NCI-H2171 treated with DMSO at 0.1 percent for 48 hours (cell line): Measurements from ENCODE around the gene ZFYVE28.

ENCODE experiments used
- DNase-seq: peaks from one replicate; lab custom pipeline; 2025; lab: John Stamatoyannopoulos, UW

The ZFYVE28 gene

DNA sequence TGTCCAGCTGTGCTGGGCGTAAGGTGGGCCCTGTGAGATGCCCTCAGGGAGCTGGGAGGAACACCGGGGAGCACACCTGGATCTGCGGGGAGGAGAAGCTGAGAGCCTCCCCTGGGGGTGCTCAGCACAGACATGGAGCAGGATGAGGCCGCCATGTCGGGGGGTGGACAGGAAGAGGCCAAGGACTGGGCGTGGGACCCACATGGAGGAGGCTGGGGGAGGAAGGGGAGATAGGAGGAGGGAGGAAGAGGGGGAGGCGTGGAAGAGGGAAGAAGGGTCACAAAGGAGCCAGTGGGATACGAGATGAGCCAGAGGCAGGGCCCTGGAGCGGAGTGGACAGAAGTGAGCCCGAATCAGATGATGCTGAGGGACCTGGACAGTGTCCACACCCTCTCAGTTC is 66.3 kb downstream of the ZFYVE28 start:
- no peak for DNase-seq

DNA sequence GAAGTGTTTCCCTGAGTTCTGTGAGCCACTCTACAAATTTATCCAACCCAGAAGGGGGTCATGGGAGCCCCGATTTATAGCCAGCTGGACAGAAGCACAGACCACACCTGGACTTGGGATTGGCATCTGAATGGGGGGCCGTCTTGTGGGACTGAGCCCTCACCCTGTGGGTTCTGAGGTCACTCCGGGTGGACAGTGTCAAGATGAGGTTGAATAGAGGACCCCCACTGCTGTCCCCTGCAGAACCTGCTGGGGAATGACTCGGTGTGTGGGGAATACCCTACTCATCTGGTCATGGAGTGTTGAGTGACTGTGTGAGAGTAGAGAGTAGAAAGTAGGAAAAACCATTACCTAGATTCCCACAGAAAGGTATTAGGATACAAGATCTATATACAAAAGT is 67.5 kb downstream of the ZFYVE28 start:
- DNase-seq, result no peak

DNA sequence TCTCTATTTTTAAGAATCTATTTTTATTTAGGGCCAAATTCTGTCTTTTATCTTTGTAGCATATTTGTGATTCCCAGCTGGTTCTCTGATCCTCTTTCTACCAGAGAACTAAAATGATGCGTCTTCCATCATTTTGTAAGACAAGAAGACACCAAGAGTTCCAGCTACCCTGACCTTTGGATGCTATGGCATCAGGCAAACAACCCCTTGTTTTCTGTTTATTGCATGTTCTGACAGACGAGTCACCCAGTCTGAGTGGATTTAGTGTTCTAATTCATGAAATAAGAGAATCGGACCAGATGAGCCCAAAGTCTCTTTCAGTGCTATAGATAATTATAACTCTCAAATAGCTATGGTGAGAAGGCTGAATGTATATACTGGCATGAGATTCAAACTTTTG is 69.7 kb downstream of the ZFYVE28 start:
- no peak for DNase-seq

DNA sequence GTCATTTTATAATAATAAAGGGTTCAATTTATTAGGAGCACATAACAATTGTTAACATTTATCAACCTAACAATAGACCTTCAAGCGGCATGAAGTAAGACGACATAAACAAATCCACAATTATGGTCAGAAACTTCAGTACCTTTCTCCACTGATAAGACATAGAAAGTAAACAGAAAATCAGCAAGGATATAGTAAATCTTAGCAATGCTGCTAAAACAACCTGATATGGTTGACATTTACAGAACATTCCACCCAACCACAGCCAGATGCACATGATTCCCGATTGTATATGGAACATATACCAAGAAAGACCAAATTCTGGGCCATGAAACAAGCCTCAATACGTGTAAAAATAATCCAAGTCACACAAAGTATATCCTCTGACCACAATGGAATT is 71.3 kb downstream of the ZFYVE28 start:
- DNase-seq, result no peak

DNA sequence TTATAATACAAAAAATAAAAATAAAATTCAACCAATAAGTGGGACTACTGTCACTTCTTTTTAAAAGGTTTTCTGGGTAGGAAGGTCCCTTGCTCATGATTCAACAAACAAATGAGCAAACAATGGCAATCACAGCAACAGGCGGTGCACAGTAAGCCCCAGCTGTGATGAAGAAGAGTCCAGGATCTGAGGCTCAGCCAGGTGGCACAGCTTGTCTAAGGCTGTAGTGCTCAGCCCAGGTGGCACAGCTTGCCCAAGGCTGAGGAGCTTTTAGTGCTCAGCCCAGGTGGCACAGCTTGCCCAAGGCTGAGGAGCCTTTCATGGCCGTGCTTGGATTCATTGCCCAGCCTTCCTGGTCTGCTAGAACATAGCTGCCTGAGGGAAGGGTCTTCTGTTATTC is 75.0 kb downstream of the ZFYVE28 start:
- DNase-seq, result peak; percentile 29

DNA sequence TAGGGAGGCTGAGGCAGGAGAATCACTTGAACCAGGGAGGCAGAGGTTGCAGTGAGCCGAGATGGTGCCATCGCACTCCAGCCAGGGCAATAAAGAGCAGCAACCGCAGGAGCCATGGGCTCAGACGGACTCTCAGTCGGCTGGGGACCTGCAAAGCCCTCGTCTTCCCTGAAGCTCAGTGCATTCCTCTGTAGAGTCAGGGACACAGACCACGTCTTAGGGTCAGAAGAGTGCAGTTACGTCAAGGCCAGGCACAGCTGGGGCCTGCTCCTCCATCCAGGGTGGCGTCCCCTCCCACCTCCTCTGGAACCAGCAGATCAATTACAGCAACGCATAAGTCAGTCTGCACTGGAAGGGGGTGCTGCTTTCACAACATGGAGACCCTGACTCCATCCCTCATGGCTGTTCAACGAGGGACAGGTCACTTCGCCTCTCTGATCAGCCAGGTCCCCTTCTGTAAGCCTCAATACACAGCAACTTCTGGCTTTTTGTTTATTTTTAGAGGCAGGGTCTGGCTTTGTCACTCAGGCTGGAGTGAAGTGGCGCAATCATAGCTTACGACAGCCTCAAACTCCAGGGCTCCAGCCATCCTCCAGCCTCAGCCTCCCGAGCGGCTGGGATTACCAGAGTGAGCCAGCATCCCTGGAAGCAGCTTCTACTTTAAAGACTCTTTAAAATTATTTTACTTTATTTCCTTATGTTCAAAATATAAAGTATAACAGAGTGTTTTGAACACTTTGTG is 76.4 kb downstream of the ZFYVE28 start:
- no peak for DNase-seq

DNA sequence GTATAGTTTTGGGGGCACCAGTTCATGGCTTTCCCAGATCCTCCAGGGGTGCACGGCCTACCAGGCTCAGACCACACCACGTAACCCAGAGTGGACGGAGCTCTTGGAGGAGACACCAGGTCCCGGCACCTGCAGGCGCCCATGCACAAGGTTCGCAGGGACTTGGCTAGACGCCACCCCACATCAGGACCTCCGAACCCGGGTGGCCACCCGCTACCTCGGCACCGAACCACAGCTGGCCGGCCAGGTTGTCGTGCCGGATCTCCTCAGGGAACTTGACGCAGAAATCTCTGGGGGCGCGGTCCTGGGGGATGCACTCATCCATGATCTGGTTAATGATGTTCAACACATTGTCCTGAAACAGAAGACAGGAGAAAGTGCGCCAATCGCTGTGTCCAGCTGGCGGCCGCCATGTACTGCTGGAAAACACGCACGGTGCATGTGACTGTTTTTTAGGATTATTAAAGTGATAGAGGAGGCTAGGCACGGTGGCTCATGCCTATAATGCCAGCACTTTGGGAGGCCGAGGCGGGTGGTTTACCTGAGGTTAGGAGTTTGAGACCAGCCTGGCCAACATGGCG is 77.1 kb downstream of the ZFYVE28 start:
- DNase-seq, result no peak

DNA sequence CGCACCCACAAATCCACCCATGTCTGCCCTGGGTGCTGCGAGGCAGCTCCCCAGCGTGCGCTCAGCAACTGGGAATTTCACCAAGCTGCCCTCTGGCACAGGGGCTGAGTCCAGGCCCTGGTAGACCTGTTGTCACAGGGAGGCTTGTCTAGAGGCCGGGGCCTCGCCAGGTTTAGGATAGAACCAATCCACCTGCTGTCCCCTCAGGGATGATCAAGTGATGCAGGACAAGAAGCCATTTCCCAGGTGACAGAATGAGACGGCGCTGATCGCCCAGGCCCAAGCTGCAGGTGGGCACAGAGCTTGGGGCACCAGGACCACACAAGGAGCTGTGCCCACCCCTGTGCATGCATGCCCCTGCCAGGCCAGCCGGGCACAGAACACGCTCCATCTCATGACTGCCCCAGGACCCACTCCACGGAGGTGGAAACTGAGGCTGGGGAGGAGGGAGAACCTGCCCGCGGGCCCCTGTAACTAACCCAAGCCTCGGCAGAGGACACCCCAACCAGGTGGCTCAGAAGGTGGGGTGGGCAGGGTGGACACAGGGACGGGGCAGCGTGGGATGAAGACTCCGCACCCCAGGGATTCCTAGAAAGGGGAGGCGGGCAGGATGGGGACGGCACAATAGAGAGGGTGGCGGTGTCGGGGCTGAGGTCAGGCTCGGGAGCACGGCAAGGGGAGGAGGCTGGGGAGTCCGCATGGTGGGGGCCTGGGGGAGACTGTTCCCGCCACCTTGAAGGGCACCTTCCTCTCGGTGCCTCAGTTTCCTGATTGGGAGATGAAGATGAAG is 78.0 kb downstream of the ZFYVE28 start:
- DNase-seq, result no peak

DNA sequence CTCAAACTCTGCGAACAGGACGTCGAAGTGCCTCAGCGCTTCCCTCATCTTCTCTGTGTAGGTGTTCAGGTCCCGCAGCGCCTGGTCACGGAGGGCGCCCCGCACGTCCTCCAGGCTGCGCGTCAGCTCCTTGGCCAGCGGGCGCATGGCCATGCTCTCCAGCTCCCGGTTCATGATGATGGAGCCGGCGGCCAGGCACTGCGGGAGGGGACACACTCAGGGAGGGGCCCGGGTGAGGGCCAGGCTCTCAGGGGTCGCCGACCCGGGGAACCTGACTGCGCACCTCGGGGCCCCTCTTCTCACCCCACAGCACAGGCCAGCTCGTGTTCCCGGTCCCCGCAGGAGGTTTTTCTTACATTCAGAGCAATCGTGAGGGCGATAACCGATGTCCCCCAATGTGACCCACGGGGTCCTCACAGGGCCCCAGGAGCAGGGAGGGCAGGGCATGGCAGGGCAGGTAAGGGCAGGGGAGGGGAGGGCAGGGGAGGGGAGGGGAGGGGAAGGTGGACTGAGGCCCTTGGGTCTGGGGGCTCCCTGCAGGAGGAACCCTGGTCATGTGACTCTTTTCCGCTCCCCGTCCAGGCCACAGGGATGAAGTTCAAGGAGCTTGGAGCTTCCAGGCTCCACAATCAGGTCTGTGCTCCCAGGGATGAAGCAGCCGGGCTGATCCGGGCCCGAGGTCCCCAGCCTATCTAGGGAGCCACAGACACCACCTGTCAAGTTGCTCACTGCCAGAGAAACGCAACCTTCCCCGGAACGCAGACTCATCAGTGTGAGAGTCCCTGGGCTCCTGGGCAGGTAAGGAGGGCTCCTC is 78.8 kb downstream of the ZFYVE28 start:
- DNase-seq, result peak; percentile 3

DNA sequence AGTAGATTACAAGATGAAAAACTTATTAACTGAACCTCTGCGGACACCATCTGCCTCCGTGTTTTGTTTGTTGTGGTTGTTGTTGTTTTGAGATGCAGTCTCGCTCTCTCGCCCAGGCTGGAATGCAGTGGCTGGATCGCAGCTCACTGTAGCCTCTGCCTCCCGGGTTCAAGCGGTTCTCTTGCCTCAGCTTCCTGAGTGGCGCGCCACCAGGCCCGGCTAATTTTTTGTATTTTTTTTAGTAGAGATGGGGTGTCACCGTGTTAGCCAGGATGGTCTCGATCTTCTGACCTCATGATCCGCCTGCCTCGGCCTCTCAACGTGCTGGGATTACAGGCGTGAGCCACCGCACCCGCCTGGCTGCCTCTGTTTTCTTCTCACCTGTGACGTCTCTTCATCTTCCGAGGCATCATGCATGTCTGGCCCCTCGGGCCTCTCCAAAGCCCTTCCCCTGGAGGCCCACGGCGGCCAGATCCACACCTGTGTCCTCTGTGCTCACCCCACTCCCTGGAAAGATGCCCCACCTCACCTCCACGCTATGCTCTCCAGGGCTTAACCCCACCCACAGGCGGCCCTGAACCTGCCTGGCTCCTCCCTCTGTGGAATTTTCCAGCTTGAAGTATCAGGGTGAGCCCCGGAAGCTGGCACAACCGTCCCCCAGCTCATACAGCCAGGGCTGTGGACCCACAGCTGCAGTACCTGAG is 79.5 kb downstream of the ZFYVE28 start:
- DNase-seq, result no peak

DNA sequence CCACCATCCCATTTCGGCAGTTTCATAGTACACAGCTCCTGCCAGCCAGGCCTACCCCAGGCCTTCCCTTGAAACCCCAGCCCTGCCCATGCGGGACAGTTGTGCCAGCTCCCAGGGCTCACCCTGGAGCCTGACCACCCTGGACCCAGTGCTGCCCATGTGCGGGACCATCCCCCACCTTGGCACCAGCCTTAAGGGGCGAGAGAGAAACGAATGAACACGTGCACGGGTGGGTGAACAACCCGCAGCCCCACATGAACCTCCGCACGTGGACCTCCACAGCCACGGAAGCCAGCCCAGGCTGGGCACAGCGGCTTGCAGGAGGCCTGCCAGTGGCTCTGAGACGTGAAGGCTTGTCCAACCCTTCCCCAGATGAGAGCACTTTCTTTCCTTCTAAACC is 80.5 kb downstream of the ZFYVE28 start:
- DNase-seq, result no peak

DNA sequence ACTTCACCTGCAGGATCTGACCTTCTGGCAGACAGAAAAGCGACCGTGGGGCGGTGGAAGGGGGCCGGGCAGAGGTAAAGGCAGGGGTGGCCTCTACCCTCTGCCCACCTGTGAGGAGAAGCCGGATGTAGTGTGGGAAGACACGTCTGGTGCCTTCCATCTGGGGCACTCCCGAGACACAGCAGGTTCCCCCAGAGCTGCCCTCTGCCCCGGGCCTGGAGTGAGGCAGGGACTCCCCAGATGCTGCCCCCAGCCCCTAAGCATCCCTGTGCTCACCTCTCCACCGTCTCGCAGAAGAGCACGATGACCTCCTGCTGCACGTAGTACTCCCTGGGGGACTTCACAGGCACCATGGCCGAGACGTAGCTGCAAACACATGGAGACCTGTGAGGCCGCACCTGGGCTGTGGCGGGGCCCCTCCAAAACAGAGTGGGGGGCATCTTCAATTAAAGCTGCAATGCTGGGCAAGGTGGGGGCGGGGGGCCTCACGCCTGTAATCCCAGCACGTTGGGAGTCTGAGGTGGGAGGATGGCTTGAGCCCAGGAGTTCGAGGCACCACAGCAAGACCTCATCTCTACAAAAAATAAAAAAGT is 81.2 kb downstream of the ZFYVE28 start:
- DNase-seq, result no peak

DNA sequence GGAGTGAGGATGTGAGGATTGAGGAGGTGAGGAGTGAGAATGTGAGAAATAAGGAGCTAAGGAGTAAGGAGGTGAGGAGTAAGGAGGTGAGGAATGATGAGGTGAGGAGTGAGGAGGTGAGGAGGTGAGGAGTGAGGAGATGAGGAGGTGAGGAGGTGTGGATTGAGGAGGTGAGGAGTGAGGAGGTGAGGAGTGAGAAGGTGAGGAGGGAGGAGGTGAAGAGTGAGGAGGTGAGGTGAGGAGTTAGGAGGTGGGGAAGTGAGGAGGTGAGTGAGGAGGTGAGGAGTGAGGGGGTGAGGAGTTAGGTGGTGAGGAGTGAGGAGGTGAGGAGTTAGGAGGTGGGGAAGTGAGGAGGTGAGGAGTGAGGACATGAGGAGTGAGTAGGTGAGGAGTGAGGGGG is 81.8 kb downstream of the ZFYVE28 start:
- DNase-seq, result no peak

DNA sequence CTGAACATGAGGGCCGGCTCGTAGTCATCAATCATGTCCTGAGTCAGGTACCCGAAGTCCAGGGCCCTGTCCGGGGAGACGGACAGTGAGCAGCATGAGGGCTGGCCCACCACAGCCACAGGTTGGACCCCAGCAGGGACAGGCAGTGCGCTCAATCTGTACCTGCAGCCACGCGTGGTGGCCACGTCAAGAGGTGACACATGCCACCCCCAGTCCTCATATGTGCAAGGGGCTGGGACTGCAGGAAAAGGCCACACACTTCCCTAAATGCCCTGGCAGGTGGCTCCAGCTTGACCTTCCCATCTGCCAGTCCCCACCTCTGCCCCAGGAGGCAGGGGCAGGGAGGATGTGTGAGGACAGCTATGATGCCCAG is 82.7 kb downstream of the ZFYVE28 start:
- DNase-seq, result no peak

DNA sequence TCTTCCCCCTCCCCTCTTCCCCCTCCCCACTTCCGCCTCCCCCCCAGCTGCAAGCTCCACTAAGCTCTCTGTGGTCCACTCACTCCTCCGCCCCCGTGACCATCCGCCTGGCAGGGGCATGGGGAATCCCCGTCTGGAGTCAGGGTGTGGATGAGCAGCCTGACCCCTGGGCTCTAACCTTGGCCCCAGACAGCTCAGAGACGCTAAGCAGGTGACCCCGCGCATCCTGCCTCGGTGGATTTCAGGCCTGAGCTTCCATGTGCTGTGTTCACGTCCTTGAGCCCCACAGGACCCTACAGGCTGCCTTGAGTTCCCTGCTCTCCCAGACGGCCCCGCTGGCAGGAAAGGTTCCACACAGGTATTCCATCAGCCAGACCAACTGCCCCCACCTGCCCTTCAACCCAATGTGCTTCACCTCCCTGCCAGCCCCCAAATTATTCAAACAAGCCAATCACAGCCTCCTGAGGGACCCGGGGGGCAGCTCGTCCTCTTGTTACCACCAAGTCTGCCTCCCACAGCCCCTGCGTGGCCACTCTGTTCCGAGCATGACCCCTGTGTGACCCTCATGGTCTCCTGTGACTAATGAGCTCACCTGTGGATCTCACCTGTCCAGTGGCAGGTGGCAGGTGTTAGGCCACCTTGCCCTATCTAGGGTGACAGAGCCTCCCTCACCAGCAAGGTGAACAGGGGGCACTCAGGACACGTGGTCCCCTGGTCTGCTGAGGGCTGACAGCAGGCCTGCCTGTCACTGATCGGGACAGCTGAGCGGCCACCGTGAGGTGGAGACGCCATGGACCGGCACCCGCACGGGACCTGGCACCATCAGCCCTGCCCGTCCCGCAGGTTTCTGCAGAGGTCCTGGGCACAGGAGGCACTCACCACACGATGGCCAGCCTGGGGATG is 83.4 kb downstream of the ZFYVE28 start:
- DNase-seq, result no peak

DNA sequence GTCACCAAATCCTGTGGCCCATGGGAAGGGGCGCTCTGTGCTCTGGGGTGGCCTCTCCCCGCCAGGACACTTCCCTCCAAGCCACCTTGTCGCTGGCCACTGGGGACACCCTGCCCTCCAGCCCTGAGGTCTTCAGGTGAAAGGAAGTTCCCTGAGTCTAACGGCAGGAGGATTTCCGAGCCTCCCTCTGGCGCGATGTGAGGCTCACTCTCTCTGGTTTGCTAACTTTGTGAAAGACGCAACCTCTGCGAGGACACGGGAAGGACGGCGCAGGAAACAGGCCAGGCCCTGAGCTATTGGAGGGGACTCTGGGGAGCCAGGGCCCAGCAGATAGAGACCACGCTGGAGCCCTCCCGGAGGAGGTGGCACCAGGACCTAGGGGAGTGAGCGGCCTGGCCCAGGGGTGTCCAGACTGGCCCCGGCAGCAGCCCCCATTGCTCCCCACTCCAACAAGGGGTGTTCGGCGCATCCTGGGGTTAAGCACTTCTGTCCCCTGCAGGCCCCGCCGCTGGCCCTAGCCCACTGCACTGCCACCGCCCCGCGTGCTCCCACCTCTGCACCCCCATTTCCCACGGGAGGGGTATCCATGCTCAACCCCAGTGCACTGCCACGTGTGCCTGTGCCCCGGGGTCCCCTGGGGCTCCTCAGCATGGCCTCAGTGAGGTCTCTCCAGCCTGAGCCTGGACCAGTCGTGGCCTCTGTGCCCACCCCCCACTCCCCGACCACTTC is 84.4 kb downstream of the ZFYVE28 start:
- no peak for DNase-seq

DNA sequence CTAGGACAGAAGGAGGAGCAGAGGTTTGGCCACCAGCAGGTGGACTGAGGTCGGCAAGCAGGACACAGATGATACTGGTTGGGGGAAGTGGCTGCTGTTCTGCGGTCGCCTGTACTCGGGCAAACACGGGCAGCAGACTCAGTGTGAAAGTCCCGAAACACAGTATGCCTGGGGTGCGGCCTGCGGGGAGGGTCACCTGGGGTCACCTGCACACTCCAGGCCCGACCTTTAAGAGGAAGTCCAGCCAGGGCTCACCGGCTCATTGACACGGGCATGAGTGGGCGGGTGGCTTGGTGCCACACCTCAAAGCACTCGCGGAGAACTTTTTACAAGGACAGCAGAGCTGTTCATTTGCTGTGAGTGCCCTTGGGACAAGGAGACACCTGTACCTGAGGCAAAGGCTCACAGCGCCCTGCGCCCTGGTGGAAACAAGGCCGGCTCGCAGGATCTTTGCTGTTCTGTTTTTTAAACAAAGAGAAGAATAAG is 85.0 kb downstream of the ZFYVE28 start:
- DNase-seq, result no peak

DNA sequence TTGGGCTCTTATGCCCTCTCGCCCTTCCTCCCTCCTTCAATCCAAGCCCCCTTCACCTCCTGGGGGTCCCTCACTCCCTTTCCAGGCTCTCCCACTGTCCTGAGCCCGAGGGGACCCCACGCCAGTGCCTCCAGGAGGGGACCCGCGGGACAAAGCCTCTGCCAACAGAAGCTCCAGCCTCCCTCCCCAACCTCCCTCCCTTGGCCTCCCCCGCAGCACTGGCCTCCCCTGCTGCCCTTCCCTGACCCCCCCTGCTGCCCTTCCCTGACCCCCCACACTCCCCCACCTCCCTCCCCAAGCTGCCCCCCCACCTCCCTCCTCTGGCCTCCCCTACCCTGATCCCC is 85.5 kb downstream of the ZFYVE28 start:
- no peak for DNase-seq

DNA sequence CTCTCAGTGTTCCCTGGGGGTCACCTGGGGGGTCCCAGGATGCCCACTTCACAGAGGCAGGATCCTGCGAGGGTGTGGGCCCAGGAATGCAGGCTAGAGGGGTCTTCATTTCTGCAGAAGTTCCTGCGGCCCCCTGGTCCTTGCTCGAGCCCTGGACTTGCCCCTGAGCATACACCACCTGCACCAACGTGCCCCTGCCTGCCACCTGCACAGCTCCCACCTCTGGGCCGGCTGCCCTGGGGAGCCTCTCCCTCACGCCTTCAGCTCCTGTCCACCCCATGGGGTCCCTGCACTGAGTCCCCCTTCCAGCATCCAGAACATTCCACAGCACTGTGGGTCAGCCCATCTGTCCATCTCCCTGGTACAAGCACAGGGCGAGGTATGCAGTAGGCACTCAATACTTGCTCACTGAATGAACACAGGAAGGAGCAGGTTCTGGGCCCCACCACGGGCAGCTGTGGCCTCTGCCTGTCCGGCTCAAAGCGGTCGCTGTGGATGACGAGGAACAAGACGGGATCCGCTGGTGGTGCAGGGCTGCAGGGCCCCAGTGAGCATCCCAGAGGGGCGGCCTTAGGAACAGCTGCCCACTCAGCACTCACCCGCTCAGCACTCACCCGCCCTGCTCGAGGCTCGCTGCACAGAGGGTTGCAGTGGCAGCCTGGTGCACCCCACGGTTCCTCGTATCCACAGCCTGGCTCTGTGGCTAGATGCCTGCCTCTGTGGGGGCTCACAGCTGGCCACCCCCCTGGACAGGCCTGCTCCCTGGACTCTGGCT is 86.1 kb downstream of the ZFYVE28 start:
- DNase-seq, result no peak
